ENCODE results near the gene NATD1.

GRCh38 chr17:21213638-21214014 lies 39.6 kb downstream of the NATD1 start:
- TF ChIP-seq EZH2 (IDR thresholded peaks at IDR 0.05; ENCODE audit: borderline replicate concordance, low read depth, low read length, poor library complexity, severe bottlenecking) = no peak
- TF ChIP-seq, protein P1, sequence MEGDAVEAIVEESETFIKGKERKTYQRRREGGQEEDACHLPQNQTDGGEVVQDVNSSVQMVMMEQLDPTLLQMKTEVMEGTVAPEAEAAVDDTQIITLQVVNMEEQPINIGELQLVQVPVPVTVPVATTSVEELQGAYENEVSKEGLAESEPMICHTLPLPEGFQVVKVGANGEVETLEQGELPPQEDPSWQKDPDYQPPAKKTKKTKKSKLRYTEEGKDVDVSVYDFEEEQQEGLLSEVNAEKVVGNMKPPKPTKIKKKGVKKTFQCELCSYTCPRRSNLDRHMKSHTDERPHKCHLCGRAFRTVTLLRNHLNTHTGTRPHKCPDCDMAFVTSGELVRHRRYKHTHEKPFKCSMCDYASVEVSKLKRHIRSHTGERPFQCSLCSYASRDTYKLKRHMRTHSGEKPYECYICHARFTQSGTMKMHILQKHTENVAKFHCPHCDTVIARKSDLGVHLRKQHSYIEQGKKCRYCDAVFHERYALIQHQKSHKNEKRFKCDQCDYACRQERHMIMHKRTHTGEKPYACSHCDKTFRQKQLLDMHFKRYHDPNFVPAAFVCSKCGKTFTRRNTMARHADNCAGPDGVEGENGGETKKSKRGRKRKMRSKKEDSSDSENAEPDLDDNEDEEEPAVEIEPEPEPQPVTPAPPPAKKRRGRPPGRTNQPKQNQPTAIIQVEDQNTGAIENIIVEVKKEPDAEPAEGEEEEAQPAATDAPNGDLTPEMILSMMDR (conservative IDR thresholded peaks at IDR 0.05; ENCODE audit: low read depth, low read length) = no peak
